NB4 (cell line): ENCODE data around the gene OR7E24.

Experiments
- DNase-seq: peaks from one replicate; pipeline ENCODE4 v3.0.0; 2010; ENCODE audit warnings: low read depth
- H3K4me3 ChIP-seq: one replicate; pipeline ENCODE4 v1.5.1; 2011; ENCODE audit warnings: mild to moderate bottlenecking, low read depth, low read length, moderate library complexity
- MYC ChIP-seq: IDR thresholded peaks from 2 replicates; pipeline ENCODE4 v1.6.1; 2011; ENCODE audit warnings: low read depth, low read length
- POLR2A ChIP-seq: IDR thresholded peaks from 2 replicates; pipeline ENCODE4 v1.6.1; 2011; ENCODE audit warnings: mild to moderate bottlenecking; ENCODE audit not compliant: insufficient read length; ENCODE audit errors: extremely low read depth
- TF ChIP-seq, protein P1 (sequence below): IDR thresholded peaks from one replicate; pipeline ENCODE4 v1.5.1; 2012; ENCODE audit warnings: low read depth, low read length
- TF ChIP-seq, protein P2 (sequence below): IDR thresholded peaks from 2 replicates; pipeline ENCODE4 v1.6.1; 2011; ENCODE audit warnings: low read depth, low read length

Gene OR7E24

DNA sequence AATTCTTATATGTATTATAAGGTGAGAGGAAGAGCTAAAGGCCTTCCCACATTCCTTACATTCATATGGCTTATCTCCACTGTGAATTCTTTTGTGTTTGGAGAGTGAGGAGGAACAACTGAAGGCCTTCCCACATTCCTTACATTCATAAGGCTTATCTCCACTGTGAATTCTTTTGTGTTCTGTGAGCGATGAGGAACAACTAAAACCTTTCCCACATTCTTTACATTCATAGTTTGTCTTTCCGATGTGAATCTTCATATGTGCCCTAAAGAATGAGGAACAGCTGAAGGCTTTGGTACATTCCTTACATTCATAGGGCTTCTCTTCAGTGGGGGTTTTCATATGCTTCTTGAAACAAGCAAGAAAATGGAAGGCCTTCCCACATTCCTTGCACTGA lies 45.6 kb downstream of the OR7E24 start:
- TF ChIP-seq MYC (no peak), POLR2A (no peak)
- TF ChIP-seq, protein P1, sequence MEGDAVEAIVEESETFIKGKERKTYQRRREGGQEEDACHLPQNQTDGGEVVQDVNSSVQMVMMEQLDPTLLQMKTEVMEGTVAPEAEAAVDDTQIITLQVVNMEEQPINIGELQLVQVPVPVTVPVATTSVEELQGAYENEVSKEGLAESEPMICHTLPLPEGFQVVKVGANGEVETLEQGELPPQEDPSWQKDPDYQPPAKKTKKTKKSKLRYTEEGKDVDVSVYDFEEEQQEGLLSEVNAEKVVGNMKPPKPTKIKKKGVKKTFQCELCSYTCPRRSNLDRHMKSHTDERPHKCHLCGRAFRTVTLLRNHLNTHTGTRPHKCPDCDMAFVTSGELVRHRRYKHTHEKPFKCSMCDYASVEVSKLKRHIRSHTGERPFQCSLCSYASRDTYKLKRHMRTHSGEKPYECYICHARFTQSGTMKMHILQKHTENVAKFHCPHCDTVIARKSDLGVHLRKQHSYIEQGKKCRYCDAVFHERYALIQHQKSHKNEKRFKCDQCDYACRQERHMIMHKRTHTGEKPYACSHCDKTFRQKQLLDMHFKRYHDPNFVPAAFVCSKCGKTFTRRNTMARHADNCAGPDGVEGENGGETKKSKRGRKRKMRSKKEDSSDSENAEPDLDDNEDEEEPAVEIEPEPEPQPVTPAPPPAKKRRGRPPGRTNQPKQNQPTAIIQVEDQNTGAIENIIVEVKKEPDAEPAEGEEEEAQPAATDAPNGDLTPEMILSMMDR, result no peak
- TF ChIP-seq, protein P2, sequence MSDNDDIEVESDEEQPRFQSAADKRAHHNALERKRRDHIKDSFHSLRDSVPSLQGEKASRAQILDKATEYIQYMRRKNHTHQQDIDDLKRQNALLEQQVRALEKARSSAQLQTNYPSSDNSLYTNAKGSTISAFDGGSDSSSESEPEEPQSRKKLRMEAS, result no peak
- DNase-seq, result no peak
- no peak overlapping the region for H3K4me3 ChIP-seq
